RWPE2 (cell line): ENCODE measurements around the gene OR9Q1.

ENCODE experiments used
- ATAC-seq: fragments of 200-7000 bp; cut with Tn5 transposase; 3 replicates; pipeline ENCODE4 v1.9.1; 2021; ENCODE audit warnings: low read depth
- DNase-seq: peaks from one replicate; pipeline ENCODE4 v3.0.0-alpha.2; 2020; ENCODE audit warnings: low spot score
- H3K27ac ChIP-seq: fragments of 450-650 bp; 2 replicates; pipeline ENCODE4 v1.5.1; 2017; ENCODE audit warnings: mild to moderate bottlenecking; ENCODE audit not compliant: poor library complexity, severe bottlenecking
- H3K27me3 ChIP-seq: fragments of 250-450 bp; sonication (Bioruptor Pico); 2 replicates; pipeline ENCODE4 v1.5.1; 2021; ENCODE audit warnings: mild to moderate bottlenecking, moderate library complexity; ENCODE audit not compliant: insufficient read depth, poor library complexity, severe bottlenecking
- H3K36me3 ChIP-seq: fragments of 250-450 bp; sonication (Bioruptor Pico); 2 replicates; pipeline ENCODE4 v1.5.1; 2020; ENCODE audit warnings: low read depth, mild to moderate bottlenecking, moderate library complexity
- H3K4me1 ChIP-seq: fragments of 250-450 bp; sonication (Bioruptor Pico); 2 replicates; pipeline ENCODE4 v1.5.1; 2021; ENCODE audit warnings: mild to moderate bottlenecking, moderate library complexity; ENCODE audit not compliant: insufficient read depth, poor library complexity, severe bottlenecking
- H3K4me3 ChIP-seq: fragments of 250-450 bp; sonication (Bioruptor Pico); 2 replicates; pipeline ENCODE4 v1.5.1; 2021; ENCODE audit warnings: mild to moderate bottlenecking, moderate library complexity; ENCODE audit not compliant: severe bottlenecking
- H3K9me3 ChIP-seq: fragments of 250-450 bp; sonication (Bioruptor Pico); 2 replicates; pipeline ENCODE4 v1.5.1; 2021; ENCODE audit warnings: mild to moderate bottlenecking, moderate library complexity; ENCODE audit not compliant: severe bottlenecking
- CTCF ChIP-seq: fragments of 450-650 bp; IDR thresholded peaks from one replicate; pipeline ENCODE4 v1.5.1; 2017; ENCODE audit warnings: mild to moderate bottlenecking, moderate library complexity; ENCODE audit not compliant: poor library complexity, severe bottlenecking

Gene OR9Q1

GRCh38 chr11:58188770-58189169, 165.1 kb downstream of the OR9Q1 start, which contains the start of gene OR9Q2:
Gene OR9Q2, plus strand, starts transcription at chr11:58189070. Its CDS starts 1,421 bp downstream, at chr11:58190491.
- Histone ChIP-seq H3K9me3 (no peaks in the 10 kb centered on the region), H3K36me3 (no peaks in the 10 kb centered on the region), H3K27ac (no peak within 1 kb of the TSS), H3K27me3 (no peaks in the 10 kb centered on the region), H3K4me3 (no peak within 1 kb of the TSS), H3K4me1 (no peaks in the 10 kb centered on the region)
- DNase-seq (no peak), ATAC-seq (no peak)
- TF ChIP-seq CTCF = no peak

- H3K27ac ChIP-seq = no peak overlapping the region
- no peaks in the 10 kb centered on the region for H3K4me1 ChIP-seq
- H3K36me3 ChIP-seq = no peaks in the 10 kb centered on the region
- H3K9me3 ChIP-seq = no peaks in the 10 kb centered on the region
- H3K27me3 ChIP-seq = no peaks in the 10 kb centered on the region
- no peak for TF ChIP-seq CTCF
- no peak overlapping the region for H3K4me3 ChIP-seq
- DNase-seq (no peak), ATAC-seq (no peak)
Observed at GRCh38 chr11:58192229-58192628, 168.5 kb downstream of the OR9Q1 start.

GRCh38 chr11:58193391-58193790, 169.7 kb downstream of the OR9Q1 start:
- no peak for DNase-seq
- no peak for TF ChIP-seq CTCF

GRCh38 chr11:58195939-58196338, 172.3 kb downstream of the OR9Q1 start:
- no peak overlapping the region for H3K4me3 ChIP-seq
- TF ChIP-seq CTCF = no peak

More at GRCh38 chr11:58193391-58193790, 169.7 kb downstream of the OR9Q1 start:
- H3K27ac ChIP-seq = no peak overlapping the region
- H3K4me1 ChIP-seq = no peaks in the 10 kb centered on the region
- no peak for ATAC-seq
- H3K36me3 ChIP-seq = no peaks in the 10 kb centered on the region
- no peaks in the 10 kb centered on the region for H3K9me3 ChIP-seq
- H3K27me3 ChIP-seq = no peaks in the 10 kb centered on the region
- no peak overlapping the region for H3K4me3 ChIP-seq

GRCh38 chr11:58199271-58199670, 175.6 kb downstream of the OR9Q1 start:
- Histone ChIP-seq H3K36me3 (no peaks in the 10 kb centered on the region), H3K9me3 (no peaks in the 10 kb centered on the region), H3K4me3 (no peak overlapping the region), H3K27ac (no peak overlapping the region), H3K27me3 (no peaks in the 10 kb centered on the region), H3K4me1 (no peaks in the 10 kb centered on the region)
- TF ChIP-seq CTCF = no peak
- ATAC-seq (no peak), DNase-seq (no peak)

More at GRCh38 chr11:58195939-58196338, 172.3 kb downstream of the OR9Q1 start:
- DNase-seq (no peak), ATAC-seq (no peak)
- Histone ChIP-seq H3K36me3 (no peaks in the 10 kb centered on the region), H3K9me3 (no peaks in the 10 kb centered on the region), H3K27me3 (no peaks in the 10 kb centered on the region), H3K4me1 (no peaks in the 10 kb centered on the region), H3K27ac (no peak overlapping the region)
